Ishikawa (cell line): ENCODE data around the gene MOB3A.

Experiments
- CEBPB ChIP-seq: IDR thresholded peaks from 2 replicates; pipeline ENCODE4 v1.6.1; 2012
- CREB1 ChIP-seq: IDR thresholded peaks from 2 replicates; pipeline ENCODE4 v1.6.1; 2012; ENCODE audit warnings: low read depth
- EGR1 ChIP-seq: IDR thresholded peaks from 2 replicates; pipeline ENCODE4 v1.6.1; 2012
- EP300 ChIP-seq: IDR thresholded peaks from 2 replicates; pipeline ENCODE4 v1.6.1; 2012; ENCODE audit warnings: borderline replicate concordance
- FOXM1 ChIP-seq: IDR thresholded peaks from 2 replicates; pipeline ENCODE4 v1.6.1; 2012; ENCODE audit warnings: low read depth, borderline replicate concordance
- MAX ChIP-seq: IDR thresholded peaks from 2 replicates; pipeline ENCODE4 v1.6.1; 2012
- NFIC ChIP-seq: IDR thresholded peaks from 2 replicates; pipeline ENCODE4 v1.6.1; 2012
- RAD21 ChIP-seq: IDR thresholded peaks from 2 replicates; pipeline ENCODE4 v1.6.1; 2012; ENCODE audit warnings: low read depth
- REST ChIP-seq: IDR thresholded peaks from 2 replicates; pipeline ENCODE4 v1.6.1; 2012; ENCODE audit warnings: low read depth, mild to moderate bottlenecking
- TAF1 ChIP-seq: IDR thresholded peaks from 2 replicates; pipeline ENCODE4 v1.6.1; 2012; ENCODE audit warnings: low read depth, mild to moderate bottlenecking
- TCF12 ChIP-seq: IDR thresholded peaks from 2 replicates; pipeline ENCODE4 v1.6.1; 2012; ENCODE audit warnings: low read depth
- TEAD4 ChIP-seq: IDR thresholded peaks from 2 replicates; pipeline ENCODE4 v1.6.1; 2012
- USF1 ChIP-seq: IDR thresholded peaks from 2 replicates; pipeline ENCODE4 v1.6.1; 2012
- YY1 ChIP-seq: IDR thresholded peaks from 2 replicates; pipeline ENCODE4 v1.6.1; 2012; ENCODE audit warnings: low read depth
- ZBTB7A ChIP-seq: IDR thresholded peaks from 2 replicates; pipeline ENCODE4 v1.6.1; 2012; ENCODE audit warnings: low read depth

Gene MOB3A

GRCh38 chr19:2062770-2063169, 33.4 kb downstream of the MOB3A start:
- no peak for TF ChIP-seq YY1
- no peak for TF ChIP-seq MAX
- no peak for TF ChIP-seq EGR1
- TF ChIP-seq NFIC = no peak
- TF ChIP-seq CREB1 = no peak
- no peak for TF ChIP-seq EP300
- no peak for TF ChIP-seq ZBTB7A
- no peak for TF ChIP-seq TCF12
- no peak for TF ChIP-seq FOXM1
- no peak for TF ChIP-seq TEAD4
- TF ChIP-seq REST = no peak
- TF ChIP-seq TAF1 = no peak

GRCh38 chr19:2062389-2062729, 33.8 kb downstream of the MOB3A start:
- no peak for TF ChIP-seq NFIC
- TF ChIP-seq FOXM1 = no peak
- TF ChIP-seq ZBTB7A = no peak
- TF ChIP-seq TAF1 = no peak
- TF ChIP-seq EGR1 = no peak
- no peak for TF ChIP-seq YY1
- no peak for TF ChIP-seq USF1
- TF ChIP-seq CREB1 = no peak
- TF ChIP-seq CEBPB = no peak
- no peak for TF ChIP-seq MAX
- TF ChIP-seq TEAD4 = no peak
- TF ChIP-seq EP300 = no peak
- TF ChIP-seq REST = no peak
- TF ChIP-seq RAD21 = no peak
- TF ChIP-seq TCF12 = no peak

GRCh38 chr19:2061495-2062388, 34.4 kb downstream of the MOB3A start:
- TF ChIP-seq TEAD4 (no peak), FOXM1 (peak; percentile 21; the same call in 1 of the 2 replicates), MAX (peak; percentile 87), TAF1 (peak; percentile 44; the same call in 1 of the 2 replicates), CEBPB (no peak), TCF12 (peak; percentile 33; the same call in 1 of the 2 replicates), EP300 (0 out of 2 replicates have a peak, but pooled peaks have one; percentile 27), YY1 (no peak), ZBTB7A (peak; percentile 21), NFIC (peak; percentile 85), EGR1 (0 out of 2 replicates have a peak, but pooled peaks have one; percentile 30), REST (no peak), CREB1 (peak; percentile 62; the same call in 1 of the 2 replicates), USF1 (no peak; the same call in 1 of the 2 replicates), RAD21 (no peak)
